ENCODE results near the gene ADAMTS2.

Gene ADAMTS2

DNA sequence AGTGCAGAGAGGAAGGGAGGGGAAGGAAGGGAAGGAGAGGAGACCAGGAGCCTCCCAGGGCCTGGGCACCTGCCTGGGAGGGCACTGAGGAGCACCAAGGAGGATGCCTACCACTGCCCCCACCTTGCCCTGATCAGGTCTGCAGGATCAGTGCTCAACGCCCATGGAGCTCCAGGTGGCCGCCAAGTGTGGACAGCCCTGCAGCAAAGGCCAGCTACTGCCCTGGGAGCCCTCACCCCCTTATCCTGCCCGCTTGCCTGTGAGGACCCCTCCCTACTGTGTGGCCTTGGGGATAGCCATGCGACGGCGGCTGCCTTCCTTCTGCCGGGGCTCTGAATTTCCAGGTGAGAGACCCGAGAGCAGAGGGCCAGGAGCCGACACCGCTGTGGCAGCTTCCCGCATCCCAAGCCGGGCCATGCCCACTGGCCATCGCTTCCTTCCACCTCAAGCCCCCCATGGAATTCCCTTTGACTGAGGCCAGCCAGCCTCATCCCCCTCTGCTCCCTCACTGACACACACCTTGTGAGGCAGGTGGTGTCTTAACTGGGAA, 12.4 kb downstream of the ADAMTS2 start:
- in situ Hi-C loops (cut with MboI; ENCODE audit: low pct_unique_long_range_greater_than_20kb, low sequenced_read_pairs, unreplicated experiment), result no loop called here
- DNase-seq (ENCODE audit: low spot score), result no peak
- TF ChIP-seq, protein P1, sequence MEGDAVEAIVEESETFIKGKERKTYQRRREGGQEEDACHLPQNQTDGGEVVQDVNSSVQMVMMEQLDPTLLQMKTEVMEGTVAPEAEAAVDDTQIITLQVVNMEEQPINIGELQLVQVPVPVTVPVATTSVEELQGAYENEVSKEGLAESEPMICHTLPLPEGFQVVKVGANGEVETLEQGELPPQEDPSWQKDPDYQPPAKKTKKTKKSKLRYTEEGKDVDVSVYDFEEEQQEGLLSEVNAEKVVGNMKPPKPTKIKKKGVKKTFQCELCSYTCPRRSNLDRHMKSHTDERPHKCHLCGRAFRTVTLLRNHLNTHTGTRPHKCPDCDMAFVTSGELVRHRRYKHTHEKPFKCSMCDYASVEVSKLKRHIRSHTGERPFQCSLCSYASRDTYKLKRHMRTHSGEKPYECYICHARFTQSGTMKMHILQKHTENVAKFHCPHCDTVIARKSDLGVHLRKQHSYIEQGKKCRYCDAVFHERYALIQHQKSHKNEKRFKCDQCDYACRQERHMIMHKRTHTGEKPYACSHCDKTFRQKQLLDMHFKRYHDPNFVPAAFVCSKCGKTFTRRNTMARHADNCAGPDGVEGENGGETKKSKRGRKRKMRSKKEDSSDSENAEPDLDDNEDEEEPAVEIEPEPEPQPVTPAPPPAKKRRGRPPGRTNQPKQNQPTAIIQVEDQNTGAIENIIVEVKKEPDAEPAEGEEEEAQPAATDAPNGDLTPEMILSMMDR (IDR thresholded peaks at IDR 0.05; ENCODE audit: extremely low read depth, insufficient read depth, missing control alignments), result no peak

DNA sequence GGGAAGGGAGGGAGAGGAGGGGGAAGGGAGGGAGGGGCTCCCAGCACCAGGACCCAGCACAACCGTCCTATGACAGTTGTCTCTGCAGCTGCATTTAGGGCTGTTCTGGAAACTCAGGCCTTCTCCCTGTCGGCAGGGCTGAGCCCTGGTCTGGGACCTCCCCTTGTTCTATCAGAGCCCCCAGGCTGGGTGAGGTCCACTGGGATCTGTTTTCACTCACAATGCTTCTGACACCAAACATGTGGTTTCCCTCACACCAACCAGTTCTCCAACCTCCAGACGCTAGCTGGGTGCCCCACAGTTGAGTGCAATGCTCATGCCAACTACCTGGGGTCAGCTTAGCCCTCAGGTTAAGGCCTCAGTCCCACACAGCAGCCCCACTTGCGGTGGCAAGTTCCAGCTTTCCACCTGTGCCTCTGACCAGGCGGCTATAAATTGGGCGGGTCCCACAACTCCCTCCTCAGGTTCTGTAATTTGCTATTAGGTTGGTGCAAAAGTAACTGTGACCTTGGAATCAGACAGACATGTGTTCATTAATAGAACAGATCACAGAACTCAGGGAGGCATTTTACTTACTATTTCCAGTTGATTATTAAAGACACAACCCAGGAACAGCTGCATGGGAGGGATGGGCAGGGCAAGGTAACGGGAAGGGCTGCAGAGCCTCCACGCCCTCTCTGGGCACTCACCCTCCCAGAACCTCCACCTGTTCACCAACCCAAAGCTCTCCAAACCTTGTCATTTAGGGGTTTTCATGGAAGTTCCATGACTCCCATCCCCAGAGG, 13.5 kb downstream of the ADAMTS2 start:
- TF ChIP-seq, protein P1 (IDR thresholded peaks at IDR 0.05; ENCODE audit: extremely low read depth, insufficient read depth, missing control alignments), result no peak
- no peak for DNase-seq (ENCODE audit: low spot score)
- in situ Hi-C loops (cut with MboI; ENCODE audit: low pct_unique_long_range_greater_than_20kb, low sequenced_read_pairs, unreplicated experiment), result no loop called here

- no peak for DNase-seq (ENCODE audit: low spot score)
- in situ Hi-C loops (cut with MboI; ENCODE audit: low pct_unique_long_range_greater_than_20kb, low sequenced_read_pairs, unreplicated experiment), result no loop called here
- TF ChIP-seq, protein P1 (IDR thresholded peaks at IDR 0.05; ENCODE audit: extremely low read depth, insufficient read depth, missing control alignments), result no peak
These were observed 14.9 kb downstream of the ADAMTS2 start for GRCh38 chr5:179330186-179330900.

GRCh38 chr5:179328291-179328690, 17.0 kb downstream of the ADAMTS2 start:
- in situ Hi-C loops (cut with MboI; ENCODE audit: low pct_unique_long_range_greater_than_20kb, low sequenced_read_pairs, unreplicated experiment), result no loop called here
- DNase-seq (ENCODE audit: low spot score), result no peak
- TF ChIP-seq, protein P1 (IDR thresholded peaks at IDR 0.05; ENCODE audit: extremely low read depth, insufficient read depth, missing control alignments), result no peak

GRCh38 chr5:179327021-179327735, 18.1 kb downstream of the ADAMTS2 start:
- DNase-seq (ENCODE audit: low spot score), result no peak
- TF ChIP-seq, protein P1 (IDR thresholded peaks at IDR 0.05; ENCODE audit: extremely low read depth, insufficient read depth, missing control alignments), result no peak
- in situ Hi-C loops (cut with MboI; ENCODE audit: low pct_unique_long_range_greater_than_20kb, low sequenced_read_pairs, unreplicated experiment), result no loop called here

All from GM13977 (cell line).